Muscle layer of colon (tissue), 2 donors: Measurements from ENCODE around the gene TARDBP.
A peak's percentile ranks its signal among the peaks of the same experiment; 100 is the strongest.
"Not testable (repeated sequence)": the region's sequence is repeated elsewhere in the genome, so short reads cannot be mapped to it uniquely, and the experiment has no call there.

Experiments
- H3K27ac ChIP-seq: one replicate; pipeline ENCODE4 v1.7.0; 2013; ENCODE audit warnings: low read depth, mild to moderate bottlenecking, low read length, moderate library complexity
- H3K27me3 ChIP-seq, 2 donors: one replicate each; pipeline ENCODE4 v1.7.0; 2013; ENCODE audit warnings: low read length in 2 of 2, mild to moderate bottlenecking in 2 of 2; ENCODE audit not compliant: insufficient read depth in 2 of 2, control insufficient read depth in 1 of 2
- H3K36me3 ChIP-seq: one replicate; pipeline ENCODE4 v1.7.0; 2013; ENCODE audit warnings: mild to moderate bottlenecking, low read length; ENCODE audit not compliant: insufficient read depth
- H3K4me1 ChIP-seq: one replicate; pipeline ENCODE4 v1.7.0; 2013; ENCODE audit warnings: mild to moderate bottlenecking, low read length; ENCODE audit not compliant: insufficient read depth
- H3K4me3 ChIP-seq, 2 donors: one replicate each; pipeline ENCODE4 v1.7.0; 2013; ENCODE audit warnings: low read length in 2 of 2, low read depth in 1 of 2, mild to moderate bottlenecking in 1 of 2, moderate library complexity in 1 of 2
- H3K9ac ChIP-seq: one replicate; pipeline ENCODE4 v1.7.0; 2013; ENCODE audit warnings: low read length
- H3K9me3 ChIP-seq: one replicate; pipeline ENCODE4 v1.7.0; 2013; ENCODE audit warnings: mild to moderate bottlenecking, low read length
- donor health status: abdominal sarcoma.
- donor health status: Adenocarcinoma of cecum.

Gene TARDBP

GRCh38 chr1:11030865-11031264, 18.4 kb downstream of the TARDBP start:
- H3K9ac ChIP-seq, result no peak overlapping the region
- H3K4me1 ChIP-seq, result no peaks in the 10 kb centered on the region
- H3K27me3 ChIP-seq, result no peaks in the 10 kb centered on the region
- H3K36me3 ChIP-seq, result peaks cover 19% of the 10 kb centered on the region
- H3K27ac ChIP-seq, result no peak overlapping the region
- no peak overlapping the region for H3K4me3 ChIP-seq
- H3K9me3 ChIP-seq, result no peaks in the 10 kb centered on the region

- no peaks in the 10 kb centered on the region for H3K4me1 ChIP-seq
- no peak overlapping the region for H3K27ac ChIP-seq
- no peaks in the 10 kb centered on the region for H3K27me3 ChIP-seq
- H3K9me3 ChIP-seq, result no peaks in the 10 kb centered on the region
- H3K4me3 ChIP-seq, result no peak overlapping the region
- no peak overlapping the region for H3K9ac ChIP-seq
- H3K36me3 ChIP-seq, result peaks cover 10% of the 10 kb centered on the region
These were observed 19.3 kb downstream of the TARDBP start for GRCh38 chr1:11031624-11032262.

- H3K36me3 ChIP-seq, H3K9me3 ChIP-seq, H3K9ac ChIP-seq, H3K4me3 ChIP-seq, H3K27me3 ChIP-seq, H3K27ac ChIP-seq: not testable (repeated sequence)
- H3K4me1 ChIP-seq, result peaks cover 12% of the 10 kb centered on the region
These were observed 24.7 kb downstream of the TARDBP start for GRCh38 chr1:11037019-11037739.

DNA sequence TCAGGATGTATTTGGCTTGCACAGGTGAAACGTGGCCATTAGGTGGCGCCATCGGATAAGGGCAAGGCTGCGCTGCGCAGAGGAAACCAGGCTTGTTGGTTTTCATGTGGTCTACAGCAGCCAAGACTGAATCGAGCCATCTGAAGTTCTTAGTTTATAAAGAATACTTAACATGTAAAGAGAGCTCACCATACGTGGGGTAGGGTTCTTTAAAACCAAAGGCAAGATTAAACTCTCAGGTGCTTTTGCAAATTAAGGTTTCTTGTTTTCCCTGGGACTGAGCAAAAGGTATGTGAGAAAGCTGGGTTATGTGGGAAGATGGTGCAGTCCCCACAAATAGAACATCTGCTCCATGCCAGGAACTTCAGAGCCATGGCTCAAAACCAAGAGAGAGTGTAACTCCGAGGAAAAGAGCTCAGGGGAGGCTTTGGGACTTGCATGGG, 25.3 kb downstream of the TARDBP start:
- Histone ChIP-seq H3K4me1 (peaks cover 12% of the 10 kb centered on the region), H3K27me3 (no peaks in the 10 kb centered on the region), H3K4me3 (peak overlapping the region in 1 of 2 donors; percentile 32), H3K27ac (no peak overlapping the region), H3K9me3 (no peaks in the 10 kb centered on the region), H3K9ac (no peak overlapping the region), H3K36me3 (no peaks in the 10 kb centered on the region)

DNA sequence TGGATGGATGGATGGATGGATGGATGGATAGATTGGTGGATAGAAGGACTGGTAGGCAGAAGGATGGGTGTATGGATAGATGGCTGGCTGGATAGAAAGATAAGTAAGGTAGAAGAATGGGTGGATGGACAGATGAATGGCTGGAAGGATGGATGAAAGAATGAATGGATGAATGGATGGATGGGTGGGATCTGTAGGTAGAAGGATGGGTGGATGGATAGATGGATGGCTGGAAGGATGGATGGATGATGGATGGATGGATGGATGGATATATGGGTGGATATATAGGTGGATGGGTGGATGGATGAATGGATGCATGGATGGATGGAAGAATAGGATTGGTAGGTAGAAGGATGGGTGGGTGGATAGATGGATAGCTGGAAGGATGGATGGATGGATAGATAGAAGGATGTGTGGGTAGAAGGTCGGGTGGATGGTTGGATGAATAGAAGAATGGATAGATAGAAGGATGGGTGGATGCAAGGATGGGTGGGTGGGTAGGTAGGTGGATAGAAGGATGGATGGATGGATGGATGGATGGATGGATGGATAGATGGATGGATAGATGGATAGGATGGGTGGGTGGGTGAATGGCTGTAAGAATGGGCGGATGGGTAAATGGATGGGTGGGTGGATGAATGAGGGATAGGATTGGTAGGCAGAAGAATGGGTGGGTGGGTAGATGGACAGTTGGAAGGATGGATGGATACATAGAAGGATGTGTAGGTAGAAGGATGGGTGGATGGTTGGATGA, 27.1 kb downstream of the TARDBP start:
- no peak overlapping the region for H3K4me3 ChIP-seq
- H3K27me3 ChIP-seq, result no peaks in the 10 kb centered on the region
- H3K9me3 ChIP-seq, result no peaks in the 10 kb centered on the region
- no peak overlapping the region for H3K9ac ChIP-seq
- no peaks in the 10 kb centered on the region for H3K36me3 ChIP-seq
- H3K27ac ChIP-seq, result no peak overlapping the region
- H3K4me1 ChIP-seq, result peaks cover 12% of the 10 kb centered on the region

DNA sequence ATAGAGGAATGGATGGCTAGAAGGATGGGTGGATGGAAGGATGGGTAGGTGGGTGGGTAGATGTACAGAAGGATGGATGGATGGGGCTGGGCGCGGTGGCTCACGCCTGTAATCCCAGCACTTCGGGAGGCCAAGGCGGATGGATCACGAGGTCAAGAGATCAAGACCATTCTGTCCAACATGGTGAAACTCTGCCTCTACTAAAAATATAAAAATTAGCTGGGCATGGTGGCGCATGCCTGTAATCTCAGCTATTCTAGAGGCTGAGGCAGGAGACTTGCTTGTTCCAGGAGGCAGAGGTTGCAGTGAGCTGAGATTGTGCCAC, 27.6 kb downstream of the TARDBP start:
- not testable (repeated sequence) for H3K9me3 ChIP-seq, H3K4me3 ChIP-seq, H3K9ac ChIP-seq, H3K36me3 ChIP-seq, H3K27ac ChIP-seq, H3K27me3 ChIP-seq
- H3K4me1 ChIP-seq, result peaks cover 12% of the 10 kb centered on the region

DNA sequence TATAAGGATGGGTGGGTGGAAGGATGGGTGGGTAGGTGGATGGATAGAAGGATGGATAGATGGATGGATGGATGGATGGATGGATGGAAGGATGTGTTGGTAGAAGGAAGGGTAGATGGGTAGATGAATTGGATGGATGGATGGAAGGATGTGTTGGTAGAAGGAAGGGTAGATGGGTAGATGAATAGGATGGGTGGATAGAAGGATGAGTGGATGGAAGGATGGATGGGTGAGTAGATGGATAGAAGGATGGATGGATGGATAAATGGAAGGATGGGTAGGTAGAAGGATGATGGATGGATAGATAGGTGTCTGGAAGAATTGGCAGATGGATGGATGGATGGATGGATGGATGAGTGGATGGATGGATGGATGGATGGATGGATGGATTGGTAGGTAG, 28.6 kb downstream of the TARDBP start:
- Histone ChIP-seq H3K4me1 (peaks cover 12% of the 10 kb centered on the region), H3K4me3 (no peak overlapping the region), H3K9ac (no peak overlapping the region), H3K9me3 (no peaks in the 10 kb centered on the region), H3K27me3 (no peaks in the 10 kb centered on the region), H3K36me3 (no peaks in the 10 kb centered on the region), H3K27ac (no peak overlapping the region)

DNA sequence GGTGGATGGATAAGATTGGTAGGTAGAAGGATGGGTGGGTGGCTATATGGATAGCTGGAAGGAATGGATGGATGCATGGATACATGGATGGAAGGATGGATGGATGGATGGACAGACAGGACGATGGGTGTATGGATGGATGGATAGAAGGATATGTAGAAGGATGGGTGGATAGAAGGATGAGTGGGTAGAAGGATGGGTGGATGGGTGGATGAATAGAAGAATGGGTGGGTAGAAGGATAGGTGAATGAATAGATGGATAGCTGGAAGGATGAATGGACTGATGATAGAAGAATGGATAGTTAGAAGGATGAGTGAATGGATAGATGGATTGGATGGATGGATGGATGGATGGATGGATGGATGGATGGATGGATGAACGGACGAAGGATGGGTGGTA, 29.6 kb downstream of the TARDBP start:
- H3K27me3 ChIP-seq, result no peaks in the 10 kb centered on the region
- no peak overlapping the region for H3K27ac ChIP-seq
- H3K9me3 ChIP-seq, result no peaks in the 10 kb centered on the region
- H3K9ac ChIP-seq, result no peak overlapping the region
- H3K4me3 ChIP-seq, result no peak overlapping the region
- H3K36me3 ChIP-seq, result no peaks in the 10 kb centered on the region
- H3K4me1 ChIP-seq, result peaks cover 12% of the 10 kb centered on the region

GRCh38 chr1:11042995-11043874, 30.8 kb downstream of the TARDBP start:
- peaks cover 3% of the 10 kb centered on the region for H3K4me1 ChIP-seq
- no peak overlapping the region for H3K27ac ChIP-seq
- H3K4me3 ChIP-seq, result no peak overlapping the region
- no peaks in the 10 kb centered on the region for H3K9me3 ChIP-seq
- no peaks in the 10 kb centered on the region for H3K27me3 ChIP-seq
- H3K9ac ChIP-seq, result no peak overlapping the region
- H3K36me3 ChIP-seq, result no peaks in the 10 kb centered on the region

DNA sequence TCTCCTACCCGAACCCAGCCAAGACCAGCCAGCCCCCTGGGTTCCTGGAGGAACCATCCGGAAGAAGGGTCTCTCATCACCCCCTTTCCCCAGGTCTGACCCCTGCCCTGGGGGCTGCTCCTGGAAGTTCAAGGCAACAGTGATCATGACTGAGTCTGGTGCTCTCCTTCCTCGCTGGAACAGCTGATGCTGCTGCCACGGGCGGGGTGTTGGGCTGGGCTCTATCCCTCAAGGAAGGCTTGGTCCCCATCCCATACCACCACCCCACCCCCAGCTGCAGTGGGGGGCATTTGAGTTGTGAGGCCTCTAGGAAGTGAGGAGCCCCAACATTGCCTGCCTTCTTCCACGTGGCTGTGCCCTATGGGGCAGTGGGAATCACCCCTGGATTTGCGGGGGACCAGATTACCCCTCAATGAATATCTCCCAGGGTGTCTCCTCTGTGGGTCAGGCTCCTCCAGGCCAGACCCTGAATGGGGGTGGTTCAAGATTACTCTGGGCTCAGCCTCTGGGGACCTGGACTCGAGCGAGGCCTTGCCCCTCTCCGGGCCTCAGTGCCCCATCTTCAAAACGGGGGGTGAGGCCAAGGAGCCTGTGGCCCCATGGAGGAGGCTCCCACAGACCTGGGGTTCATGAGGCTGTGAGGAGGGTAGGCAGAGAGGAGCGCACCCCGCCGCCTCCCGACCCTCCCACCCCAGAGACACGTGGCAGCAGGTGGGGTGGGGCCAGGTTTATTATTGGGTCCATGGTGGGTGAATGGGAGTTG, 31.8 kb downstream of the TARDBP start:
- Histone ChIP-seq H3K9ac (no peak overlapping the region), H3K27ac (no peak overlapping the region), H3K9me3 (no peaks in the 10 kb centered on the region), H3K4me1 (no peaks in the 10 kb centered on the region), H3K4me3 (no peak overlapping the region), H3K36me3 (no peaks in the 10 kb centered on the region), H3K27me3 (no peaks in the 10 kb centered on the region)
